GM18517 (cell line): Measurements from ENCODE around the gene PCK1.

Experiments
- ATAC-seq: cut with Tn5 transposase; IDR thresholded peaks from one replicate; pipeline ENCODE4 v1.9.1; 2021; ENCODE audit warnings: mild to moderate bottlenecking, moderate library complexity; ENCODE audit not compliant: unreplicated experiment

PCK1 gene

GRCh38 chr20:57576002-57576401 lies 15.1 kb downstream of the PCK1 start:
- ATAC-seq: no peak

DNA sequence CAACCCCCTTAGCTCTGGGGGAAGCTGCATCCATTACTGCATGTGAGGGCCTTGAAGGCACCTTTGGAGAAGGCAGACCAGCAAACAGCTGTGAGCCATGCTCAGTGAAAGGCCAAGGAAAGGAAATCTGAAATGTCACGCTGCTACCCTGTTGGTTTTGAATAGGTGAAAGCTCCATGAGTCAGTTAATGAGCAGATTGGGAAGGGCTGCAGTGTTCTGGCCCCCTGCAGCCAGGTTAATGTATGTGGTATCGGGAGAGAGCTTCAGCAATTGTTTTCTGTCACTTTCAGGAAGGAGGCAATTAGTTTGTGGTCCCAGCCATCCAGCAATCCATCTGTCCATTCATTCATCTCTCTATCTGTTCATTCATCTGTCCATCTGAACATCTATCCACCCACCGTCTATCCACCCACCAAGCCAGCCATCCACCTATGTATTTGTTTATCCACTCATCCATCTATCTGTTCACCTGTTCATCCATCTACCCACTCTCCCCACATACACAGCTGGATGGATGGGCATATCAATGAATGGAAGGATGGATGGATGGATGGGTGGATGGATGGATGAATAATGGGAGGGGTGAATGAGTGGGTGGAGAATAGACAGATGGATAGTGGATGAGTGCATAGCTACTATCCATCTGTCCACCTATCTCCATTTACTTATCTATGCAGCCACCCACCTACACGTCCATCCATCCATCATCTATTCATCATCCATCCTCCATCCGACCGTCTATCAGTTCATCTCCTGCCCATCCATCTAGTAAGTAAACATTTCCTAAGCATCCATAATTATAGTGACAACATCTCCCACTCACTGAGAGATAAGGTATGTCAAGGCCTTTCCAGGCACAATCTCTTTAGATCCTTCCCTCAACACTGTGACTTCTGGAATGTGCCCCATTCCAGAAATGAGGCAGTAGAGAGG lies 16.0 kb downstream of the PCK1 start:
- ATAC-seq: no peak

DNA sequence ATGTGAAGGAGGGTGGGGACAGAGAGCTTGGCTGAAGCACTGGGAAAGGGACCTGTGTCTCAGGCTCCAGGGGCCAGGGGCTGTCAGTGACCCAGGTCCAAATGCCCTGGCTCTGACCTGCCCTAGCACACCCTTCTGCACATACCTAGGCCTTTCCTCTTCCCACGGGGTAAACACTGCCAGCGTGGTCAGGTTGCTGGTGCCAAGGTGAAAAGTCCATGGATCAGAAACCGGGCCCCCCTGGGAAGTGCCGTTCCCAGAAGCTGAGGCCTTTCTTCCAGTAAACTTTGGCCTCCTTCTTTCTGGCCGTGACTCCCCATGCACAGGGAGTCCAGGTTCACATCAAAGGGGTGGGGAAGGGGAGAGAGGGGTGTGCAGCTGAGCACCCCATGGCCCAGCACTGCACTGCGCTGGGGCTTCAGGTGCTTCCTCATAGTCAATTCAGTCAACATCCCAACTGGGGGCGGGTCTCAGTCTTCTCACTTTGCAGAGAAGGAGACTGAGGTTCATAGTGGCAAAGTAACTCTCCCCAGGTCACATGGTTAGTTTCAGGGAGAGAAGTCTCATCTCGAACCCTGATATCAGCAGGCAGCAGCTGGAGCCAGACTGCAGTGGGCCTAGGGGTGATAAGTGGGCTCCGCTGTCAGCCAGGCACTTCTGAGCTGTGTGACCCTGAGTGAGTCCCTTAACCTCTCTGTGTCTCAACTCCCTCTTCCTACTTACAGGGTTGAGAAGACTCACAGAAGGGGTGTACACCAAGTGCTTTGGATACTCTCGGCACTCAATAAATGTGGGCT lies 17.0 kb downstream of the PCK1 start:
- ATAC-seq: no peak

DNA sequence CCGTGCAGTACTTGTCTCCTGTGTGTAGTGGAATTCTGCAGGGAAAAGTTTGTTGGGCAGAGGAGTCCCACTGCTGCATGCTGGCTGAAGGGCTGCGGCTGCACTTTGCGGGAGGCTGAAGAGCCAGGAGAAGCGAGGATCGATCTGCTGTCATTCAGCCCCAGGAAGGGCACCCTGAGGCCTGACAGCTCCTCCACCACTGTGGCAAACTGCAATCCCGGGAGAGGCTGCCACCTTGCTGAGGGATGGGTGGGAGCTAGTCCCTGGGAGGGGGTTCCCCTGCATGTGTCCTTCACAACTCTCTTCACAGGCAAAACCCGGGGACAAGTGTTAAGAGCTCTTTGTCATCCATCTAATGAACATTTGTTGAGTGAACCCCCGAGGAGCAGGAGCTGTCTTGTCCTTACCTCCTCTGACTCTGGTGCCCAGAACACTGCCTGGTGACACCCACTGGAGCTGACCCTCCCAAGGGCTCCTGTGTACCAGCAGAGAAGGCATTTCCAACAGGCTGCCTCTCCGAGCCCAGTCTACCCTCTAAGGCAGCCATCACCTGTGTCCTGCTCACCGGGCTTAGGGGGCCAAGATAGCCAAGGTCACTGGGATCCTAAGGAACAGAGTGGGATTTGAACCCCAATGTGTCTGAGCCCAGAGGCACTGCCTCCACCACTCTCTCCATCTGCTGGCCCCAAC lies 17.7 kb downstream of the PCK1 start:
- no peak for ATAC-seq

- no peak for ATAC-seq
Measured at GRCh38 chr20:57579331-57579897, 18.5 kb downstream of the PCK1 start.

GRCh38 chr20:57579898-57580447 lies 19.1 kb downstream of the PCK1 start:
- ATAC-seq: no peak

- no peak for ATAC-seq
Measured at GRCh38 chr20:57580478-57581201, 19.7 kb downstream of the PCK1 start.

DNA sequence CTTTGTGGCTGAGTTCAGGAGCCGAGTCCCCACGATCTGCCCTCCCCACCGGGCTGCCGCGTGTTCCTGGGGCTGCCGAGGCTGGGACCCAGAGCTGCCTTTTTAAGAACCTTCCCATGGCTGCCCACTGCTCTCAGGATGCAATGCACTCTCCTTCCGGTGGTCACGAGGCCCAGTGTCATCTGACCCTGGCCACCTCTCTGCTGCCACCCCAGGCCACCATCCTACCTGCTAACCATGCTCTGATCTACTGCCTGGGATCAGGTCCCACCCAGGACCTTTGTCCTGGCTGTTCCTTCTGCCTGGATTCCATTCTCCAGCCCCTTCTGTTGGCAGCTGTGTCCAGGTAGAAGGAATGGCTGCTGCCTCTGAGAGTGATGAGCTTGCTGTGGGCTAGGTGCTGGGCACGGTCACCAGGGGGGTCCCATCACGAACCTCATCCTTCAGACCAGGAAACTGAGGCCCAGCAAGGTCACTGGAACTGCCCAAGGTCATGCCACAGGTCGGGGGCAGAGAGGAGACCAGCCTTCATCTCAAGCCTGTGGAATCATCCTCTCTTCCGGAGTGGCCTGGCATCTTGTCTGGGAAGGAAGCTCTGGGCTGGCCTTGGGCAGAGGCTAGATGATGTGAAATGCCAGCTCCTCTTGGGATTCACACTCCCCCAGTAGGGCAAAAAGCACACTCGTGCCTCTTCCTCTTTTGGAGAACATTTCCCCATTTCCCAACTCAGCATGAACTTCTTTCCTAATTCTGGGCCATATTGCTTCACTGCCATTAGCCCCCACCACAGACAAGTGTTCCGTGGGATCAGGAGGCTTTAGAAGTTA lies 20.5 kb downstream of the PCK1 start:
- no peak for ATAC-seq

- no peak for ATAC-seq
Measured at GRCh38 chr20:57582029-57582378, 21.1 kb downstream of the PCK1 start.

- no peak for ATAC-seq
Measured at GRCh38 chr20:57582432-57583288, 21.8 kb downstream of the PCK1 start.

- no peak for ATAC-seq
Measured at GRCh38 chr20:57583289-57584257, 22.7 kb downstream of the PCK1 start.

GRCh38 chr20:57584768-57585461 lies 24.0 kb downstream of the PCK1 start:
- no peak for ATAC-seq

GRCh38 chr20:57585466-57586213 lies 24.7 kb downstream of the PCK1 start:
- no peak for ATAC-seq

GRCh38 chr20:57586370-57586793 lies 25.5 kb downstream of the PCK1 start:
- ATAC-seq: no peak

- ATAC-seq: no peak
Measured at GRCh38 chr20:57586943-57587277, 26.0 kb downstream of the PCK1 start.
